ENCODE data around the gene KRTAP10-9.
"Not testable (repeated sequence)": the region's sequence is repeated elsewhere in the genome, so short reads cannot be mapped to it uniquely, and the experiment has no call there.

Gene KRTAP10-9

DNA sequence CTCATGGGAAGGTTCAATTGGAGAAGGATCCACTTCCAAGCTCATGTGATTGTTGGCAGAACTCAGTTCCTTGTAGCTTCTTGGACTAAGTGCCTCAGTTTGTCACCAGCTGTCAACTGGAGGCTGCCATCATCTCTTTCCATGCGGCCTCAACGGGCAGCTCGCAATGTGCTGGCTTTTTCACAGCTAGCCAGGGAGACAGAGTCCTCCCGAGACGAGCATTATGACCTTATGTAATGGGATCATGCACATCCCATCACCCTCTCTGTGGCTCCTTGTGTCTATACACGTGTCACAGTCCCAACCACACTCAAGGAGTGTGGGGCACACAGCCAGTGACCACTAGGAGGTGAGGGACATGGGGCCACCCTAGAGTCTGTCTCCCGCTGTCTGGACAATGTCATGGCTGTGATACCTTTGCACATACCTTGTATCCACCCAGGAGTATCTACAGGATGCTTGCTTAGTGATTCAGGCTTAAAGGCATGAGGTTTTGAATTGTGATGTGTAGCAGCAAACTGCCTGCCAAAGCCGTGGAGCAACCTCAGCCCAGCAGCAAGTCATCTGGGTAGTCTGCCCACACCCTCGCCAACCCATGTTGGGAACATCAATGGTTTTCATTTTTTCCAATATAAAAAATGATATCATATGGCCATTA, 30.7 kb upstream of the KRTAP10-9 start:
- no peak for DNase-seq

DNA sequence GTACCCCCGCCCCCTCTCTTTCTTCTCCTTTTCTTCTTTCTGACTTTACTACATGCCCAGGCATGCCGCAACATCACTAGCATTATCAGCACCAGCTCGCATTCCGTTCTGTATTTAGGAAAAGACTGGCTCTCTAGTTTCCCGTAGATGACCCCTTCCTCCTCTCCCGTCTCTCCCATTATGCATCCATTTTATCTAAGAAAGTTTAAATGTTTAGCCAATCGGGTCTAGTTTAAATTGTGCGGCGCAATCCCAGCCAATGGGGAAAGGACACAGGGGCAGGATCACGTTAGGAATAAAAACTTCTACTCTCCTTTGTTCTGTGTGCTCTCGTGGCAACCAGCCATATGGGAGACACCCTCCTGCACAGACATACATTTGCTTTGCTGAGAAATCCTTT, 28.8 kb upstream of the KRTAP10-9 start:
- DNase-seq, result no peak

DNA sequence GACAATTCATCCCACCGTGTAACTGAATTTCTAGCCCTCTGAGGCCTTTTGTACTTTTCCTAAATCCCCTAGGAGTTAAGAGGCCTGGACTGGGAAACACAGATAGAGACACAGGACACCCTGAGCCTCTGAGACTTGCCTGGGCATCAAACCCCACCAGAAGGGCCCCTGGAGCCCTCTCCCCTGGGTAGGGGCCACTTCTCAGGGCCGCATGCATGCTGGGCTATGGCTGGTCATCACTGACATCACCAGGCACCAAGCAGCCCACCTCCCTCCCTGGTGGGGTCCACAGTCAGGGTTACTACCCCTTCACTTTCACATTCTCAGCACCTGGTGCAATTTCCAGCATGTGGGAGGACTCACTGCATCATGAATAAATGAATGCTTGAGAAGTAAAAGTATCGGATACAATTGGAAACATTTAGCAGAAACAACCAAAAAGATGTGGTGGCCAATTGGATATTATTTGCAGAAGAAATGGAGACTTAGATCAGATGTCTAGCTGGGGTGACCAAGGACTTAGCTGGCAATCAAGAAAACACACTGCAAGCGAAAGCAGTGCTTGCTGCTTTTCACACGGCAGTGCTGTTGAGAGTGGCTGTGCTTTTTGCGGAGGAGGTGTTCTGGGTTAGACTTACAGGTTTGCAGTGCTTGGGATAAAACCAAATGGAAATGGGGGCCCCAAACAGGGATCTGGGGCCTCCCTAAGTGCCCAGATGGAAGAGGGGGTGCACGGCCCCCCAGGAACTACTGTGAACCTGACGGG, 27.4 kb upstream of the KRTAP10-9 start:
- no peak for DNase-seq

DNA sequence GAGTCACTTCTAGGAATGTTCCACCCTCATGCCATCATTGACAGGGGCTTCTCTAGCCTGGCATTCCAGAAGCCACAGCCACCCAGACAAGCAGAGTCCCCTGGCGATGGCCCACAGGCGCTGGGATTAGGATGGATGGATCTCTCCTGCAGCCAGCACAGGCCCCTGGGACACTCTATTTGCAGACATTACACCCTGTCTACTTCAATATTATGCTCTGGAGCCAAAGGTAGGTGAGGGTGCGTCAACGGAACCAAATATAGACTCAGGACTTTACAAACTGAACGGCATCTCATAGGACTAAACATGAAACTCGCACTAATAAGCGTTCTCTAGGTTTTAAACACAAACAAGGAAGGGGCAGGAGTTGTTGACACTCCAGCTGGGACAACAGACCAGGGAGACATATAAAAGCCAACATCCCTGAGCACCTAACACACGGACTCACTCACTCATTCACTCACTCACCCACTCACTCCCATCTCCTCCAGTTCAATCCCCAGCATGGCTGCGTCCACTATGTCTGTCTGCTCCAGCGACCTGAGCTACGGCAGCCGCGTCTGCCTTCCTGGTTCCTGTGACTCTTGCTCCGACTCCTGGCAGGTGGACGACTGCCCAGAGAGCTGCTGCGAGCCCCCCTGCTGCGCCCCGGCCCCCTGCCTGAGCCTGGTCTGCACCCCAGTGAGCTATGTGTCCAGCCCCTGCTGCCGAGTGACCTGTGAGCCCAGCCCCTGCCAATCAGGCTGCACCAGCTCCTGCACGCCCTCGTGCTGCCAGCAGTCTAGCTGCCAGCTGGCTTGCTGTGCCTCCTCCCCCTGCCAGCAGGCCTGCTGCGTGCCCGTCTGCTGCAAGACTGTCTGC, 26.5 kb upstream of the KRTAP10-9 start, which contains the start of gene KRTAP10-7:
Gene KRTAP10-7, plus strand, starts transcription at position 480 of the 861 bp plus-strand sequence. Its CDS starts 25 bp downstream, at position 505.
- DNase-seq, result not testable (repeated sequence)

DNA sequence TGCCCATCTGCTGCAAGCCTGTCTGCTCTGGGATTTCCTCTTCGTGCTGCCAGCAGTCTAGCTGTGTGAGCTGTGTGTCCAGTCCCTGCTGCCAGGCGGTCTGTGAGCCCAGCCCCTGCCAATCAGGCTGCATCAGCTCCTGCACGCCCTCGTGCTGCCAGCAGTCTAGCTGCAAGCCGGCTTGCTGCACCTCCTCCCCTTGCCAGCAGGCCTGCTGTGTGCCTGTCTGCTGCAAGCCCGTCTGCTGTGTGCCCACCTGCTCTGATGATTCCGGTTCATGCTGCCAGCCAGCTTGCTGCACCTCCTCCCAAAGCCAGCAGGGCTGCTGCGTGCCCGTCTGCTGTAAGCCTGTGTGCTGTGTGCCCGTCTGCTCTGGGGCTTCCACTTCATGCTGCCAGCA, 25.8 kb upstream of the KRTAP10-9 start:
- DNase-seq, result not testable (repeated sequence)

DNA sequence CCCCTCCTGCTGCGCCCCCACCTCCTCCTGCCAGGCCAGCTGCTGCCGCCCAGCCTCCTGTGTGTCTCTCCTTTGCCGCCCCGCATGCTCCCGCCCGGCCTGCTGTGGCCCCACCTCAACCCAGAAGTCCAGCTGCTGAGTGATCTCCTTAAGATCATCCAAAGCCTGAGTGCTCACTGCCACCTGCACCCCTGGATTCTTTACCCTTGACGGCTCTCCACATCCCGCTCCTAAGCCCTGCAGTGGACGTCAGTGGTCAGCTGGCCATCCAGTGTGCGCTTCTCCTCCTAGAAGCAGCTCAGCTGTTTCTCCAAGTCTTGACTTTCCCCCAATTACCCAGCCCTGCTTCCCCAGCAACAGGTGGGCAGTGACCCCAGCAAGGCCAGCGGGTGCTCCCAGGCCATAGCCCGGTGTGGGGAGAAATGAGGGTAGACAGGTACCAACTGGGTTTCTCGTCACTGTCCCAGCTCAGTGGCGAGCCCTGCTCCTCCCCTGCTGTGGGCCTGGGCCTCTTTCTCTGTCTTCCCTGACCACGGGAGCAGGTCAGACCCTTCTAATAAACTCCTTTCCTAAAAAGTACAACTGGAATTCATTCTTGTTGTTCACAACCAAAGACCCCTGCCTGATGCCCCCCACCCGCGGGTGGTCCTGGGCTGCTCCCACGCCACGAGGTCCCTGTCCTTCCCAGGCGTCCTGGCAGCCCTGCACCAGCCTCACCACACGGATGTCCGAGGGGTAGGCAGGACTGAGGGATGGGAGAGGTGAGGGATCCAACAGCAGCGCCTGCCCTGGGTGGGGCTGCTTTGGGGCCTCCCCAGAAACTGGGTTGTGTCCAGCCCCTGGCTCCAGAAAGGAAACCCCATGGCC, 25.1 kb upstream of the KRTAP10-9 start:
- no peak for DNase-seq

DNA sequence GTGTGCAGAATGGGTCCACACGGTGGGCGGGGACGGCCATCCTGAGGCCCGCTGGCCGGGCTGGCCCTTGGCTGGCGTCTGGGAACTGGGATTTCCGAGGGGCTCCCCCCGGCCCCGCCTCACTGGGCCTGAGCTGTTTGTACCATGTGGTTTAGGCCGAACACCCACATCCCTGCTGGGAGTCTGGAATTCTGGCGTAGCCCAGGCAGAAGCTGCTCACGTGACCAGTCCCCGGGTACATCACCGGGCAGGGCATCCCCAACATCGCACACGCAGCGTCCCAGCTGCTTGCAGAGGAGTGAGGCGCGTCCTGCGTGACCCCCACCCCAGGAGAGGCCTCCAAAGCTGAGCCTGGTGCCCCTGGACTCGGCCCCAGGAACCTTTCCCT, 24.4 kb upstream of the KRTAP10-9 start:
- DNase-seq, result no peak

DNA sequence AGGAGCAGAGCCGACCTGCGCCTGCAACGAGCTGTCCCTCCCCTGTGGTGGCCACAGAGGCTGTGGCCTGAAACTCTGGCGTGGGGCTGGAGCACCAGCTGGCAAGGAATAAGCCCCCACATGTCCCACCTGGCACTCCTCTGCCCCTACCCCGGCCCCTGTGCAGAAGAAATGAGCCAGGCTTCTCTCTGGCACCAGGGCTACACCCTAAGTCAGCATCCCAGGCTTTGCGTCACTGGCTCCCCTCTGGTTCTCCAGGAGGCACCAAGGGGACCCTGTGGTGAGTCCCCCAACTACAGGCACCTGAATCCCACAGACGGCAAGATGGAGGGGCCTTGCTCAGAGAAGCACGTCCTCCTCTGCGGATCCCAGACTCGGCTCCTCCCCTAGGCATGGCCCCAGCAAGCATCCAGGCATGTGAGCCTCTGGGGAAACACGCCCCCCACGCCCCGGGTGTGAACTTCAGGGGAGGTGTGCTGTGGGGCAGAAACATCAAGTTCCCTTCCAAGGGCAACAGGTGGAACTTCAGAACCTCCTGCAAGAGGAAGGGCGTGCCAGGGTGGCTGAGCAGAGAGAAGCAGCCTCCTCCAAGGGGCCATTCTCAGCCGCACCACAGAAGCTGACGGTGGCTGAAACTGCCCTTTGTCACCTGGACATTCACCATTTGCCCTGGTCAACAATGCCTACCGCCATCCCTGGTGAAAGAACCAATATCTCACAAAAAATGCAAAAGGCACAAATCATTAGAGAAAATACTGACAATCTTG, 23.6 kb upstream of the KRTAP10-9 start:
- DNase-seq, result no peak

DNA sequence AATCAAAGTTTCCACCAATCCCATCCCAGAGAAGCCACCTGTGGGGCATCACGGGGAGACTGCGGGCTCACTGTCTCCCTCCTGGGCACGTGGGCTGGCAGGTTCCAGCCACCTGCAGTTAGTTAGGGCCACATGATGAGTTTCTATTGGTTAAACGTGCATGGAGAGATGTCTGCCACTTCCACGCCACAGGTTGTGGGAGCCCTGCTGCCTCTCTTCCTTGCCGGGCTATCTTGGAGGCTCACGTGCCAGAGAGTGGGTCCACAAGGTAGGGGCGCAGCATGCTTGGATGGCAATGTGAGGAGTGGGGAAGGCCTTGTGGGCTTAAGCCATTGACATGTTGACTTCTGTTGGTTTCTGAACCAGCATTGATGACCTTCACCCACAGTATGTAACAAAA, 23.0 kb upstream of the KRTAP10-9 start:
- DNase-seq, result no peak

DNA sequence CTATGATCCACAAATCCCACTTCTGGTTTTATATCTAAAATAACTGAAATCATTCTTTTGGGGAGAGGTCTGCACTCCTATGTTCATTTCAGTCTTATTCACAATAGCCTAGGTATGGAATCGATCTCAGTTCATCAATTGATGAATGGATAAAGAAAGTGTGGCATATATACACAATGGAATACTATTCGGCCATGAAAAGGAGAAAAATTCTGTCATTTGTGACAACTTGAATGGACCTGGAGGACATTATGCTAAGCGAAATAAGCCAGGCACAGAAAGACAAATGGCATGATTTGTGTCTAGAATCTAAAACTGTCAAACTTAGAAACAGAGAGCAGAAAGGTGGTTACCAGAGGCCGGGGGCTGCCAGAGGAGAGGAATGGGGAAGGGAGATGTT, 20.4 kb upstream of the KRTAP10-9 start:
- no peak for DNase-seq

DNA sequence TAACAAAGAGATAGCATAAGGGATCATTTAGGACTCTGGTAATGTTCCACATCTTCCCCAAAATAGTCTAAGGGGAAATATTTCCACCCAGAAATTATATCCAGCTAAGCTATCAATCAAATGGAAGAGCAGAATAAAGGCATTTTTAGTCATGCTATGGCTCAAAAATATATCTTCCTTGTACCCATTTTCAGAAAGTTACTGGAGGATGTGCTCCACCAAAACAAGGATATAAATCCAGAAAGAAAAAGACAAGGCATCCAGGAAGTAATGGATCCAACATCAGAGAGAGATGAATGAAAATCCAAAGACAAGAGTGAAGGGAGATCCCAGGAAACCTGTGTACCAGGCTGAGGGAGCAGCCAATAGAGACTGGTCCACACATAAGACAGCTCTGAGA, 17.7 kb upstream of the KRTAP10-9 start:
- DNase-seq, result no peak

DNA sequence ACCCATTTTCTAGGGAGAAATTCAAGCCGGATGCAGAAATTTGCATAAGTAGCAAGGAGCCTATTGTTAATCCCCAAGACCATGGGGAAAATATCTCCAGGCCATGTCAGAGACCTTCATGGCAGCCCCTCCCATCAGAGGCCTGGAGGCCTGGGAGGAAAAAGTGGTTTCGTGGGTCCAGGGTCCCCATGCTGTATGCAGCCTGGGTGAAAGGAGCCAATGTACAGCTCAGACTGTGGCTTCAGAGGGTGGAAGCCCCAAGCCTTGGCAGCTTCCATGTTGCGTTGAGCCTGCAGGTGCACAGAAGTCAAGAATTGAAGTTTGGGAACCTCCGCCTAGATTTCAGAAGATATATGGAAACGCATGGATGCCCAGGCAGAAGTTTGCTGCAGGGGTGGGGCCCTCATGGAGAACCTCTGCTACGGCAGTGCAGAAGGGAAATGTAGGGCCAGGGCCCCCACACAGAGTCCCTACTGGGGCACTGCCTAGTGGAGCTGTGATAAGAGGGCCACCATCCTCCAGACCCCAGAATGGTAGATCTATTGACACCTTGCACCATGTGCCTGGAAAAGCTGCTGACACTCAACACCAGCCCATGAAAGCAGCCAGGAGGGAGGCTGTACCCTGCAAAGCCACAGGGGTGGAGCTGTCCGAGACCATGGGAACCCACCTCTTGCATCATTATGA, 16.6 kb upstream of the KRTAP10-9 start:
- not testable (repeated sequence) for DNase-seq

DNA sequence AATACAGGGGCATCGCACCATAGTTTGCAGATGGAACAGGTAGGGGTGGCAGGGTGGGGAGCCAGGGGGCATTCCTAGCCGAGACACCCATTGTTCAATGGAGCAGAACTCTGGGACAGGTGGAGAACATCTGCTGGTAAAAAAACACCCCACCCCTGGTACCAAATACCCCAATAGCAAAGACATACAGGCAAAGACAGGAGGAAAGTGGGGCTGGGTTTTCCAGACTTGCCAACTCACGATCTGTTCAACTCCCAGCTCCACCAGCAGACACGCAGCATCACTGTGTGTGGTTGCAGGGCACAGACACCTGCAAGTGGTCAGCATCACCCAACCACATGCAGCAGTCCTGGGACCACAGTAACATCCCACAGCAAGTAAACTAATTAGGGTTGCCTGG, 15.3 kb upstream of the KRTAP10-9 start:
- no peak for DNase-seq

DNA sequence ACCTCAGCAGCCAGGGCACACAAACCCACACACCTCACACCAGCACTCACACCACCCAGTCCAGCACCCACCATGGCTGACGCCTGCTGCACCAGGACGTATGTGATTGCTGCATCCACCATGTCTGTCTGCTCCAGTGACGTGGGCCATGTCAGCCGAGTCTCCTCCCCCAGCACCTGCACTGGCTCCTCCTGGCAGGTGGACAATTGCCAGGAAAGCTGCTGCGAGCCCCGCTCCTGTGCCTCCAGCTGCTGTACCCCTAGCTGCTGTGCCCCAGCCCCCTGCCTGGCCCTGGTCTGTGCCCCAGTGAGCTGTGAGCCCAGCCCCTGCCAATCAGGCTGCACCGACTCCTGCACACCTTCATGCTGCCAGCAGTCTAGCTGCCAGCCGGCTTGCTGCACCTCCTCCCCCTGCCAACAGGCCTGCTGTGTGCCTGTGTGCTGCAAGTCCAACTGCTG, 14.8 kb upstream of the KRTAP10-9 start, which contains the start of gene KRTAP10-8:
Gene KRTAP10-8, plus strand, starts transcription at position 51 of the 458 bp plus-strand sequence. Its CDS starts 22 bp downstream, at position 73.
- no peak for DNase-seq

DNA sequence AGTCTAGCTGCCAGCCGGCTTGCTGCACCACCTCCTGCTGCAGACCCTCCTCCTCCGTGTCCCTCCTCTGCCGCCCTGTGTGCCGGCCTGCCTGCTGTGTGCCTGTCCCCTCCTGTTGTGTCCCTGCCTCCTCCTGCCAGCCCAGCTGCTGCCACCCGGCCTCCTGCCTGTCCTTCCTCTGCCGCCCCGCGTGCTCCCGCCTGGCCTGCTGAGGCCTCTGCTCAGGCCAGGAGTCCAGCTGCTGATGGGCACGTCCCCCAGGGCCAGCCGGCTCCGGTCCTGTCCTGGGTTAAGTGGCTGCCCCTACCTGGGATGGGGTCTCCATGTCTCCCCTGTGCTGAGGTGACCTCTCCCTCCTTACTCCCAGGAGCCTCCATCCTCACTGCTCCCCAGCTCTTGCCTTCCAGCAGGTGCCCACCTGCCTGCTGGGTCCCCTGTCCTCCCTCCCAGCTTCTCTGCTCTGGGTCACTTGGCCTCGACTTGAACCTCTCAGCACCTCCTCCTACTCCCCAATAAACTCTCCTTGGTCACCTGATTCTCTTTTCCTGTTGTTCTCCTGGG, 14.1 kb upstream of the KRTAP10-9 start:
- no peak for DNase-seq

DNA sequence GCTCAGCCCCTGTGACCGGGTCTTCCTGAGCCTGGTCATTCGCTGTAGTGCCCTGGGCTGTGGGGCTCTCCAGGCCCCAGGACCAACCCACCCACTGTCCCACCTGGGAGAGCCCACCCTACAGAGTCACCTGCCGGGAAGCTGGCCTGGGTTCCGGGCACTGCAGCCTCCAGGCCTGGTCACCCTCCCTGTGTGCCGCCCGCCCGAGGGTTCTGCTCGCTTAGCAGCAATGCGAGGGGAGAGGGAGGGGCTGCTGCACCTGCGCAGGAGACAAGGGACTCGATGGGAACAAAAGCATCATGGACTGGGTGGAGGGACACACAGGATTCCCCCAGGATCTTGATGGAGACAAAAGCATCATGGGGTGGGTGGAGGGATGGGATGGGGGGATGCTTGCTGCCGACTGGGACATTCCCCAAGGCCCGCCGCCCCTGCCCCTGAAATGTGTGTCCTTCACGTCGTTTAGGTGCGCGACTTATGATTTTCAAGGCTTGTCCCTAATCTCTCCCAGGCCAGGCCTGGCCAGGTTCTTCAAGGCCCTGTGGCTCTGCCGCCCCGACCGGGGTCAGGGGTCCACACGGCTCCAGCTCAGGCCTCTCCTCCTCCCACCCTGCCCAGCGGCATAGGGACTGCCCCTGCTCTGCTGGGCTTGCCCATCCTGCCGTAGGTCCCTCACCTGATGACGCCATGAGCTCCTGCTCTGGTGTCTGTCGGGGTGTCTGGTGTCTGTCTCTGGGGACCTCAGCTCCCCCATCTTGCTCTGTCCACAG, 13.3 kb upstream of the KRTAP10-9 start:
- DNase-seq, result no peak

DNA sequence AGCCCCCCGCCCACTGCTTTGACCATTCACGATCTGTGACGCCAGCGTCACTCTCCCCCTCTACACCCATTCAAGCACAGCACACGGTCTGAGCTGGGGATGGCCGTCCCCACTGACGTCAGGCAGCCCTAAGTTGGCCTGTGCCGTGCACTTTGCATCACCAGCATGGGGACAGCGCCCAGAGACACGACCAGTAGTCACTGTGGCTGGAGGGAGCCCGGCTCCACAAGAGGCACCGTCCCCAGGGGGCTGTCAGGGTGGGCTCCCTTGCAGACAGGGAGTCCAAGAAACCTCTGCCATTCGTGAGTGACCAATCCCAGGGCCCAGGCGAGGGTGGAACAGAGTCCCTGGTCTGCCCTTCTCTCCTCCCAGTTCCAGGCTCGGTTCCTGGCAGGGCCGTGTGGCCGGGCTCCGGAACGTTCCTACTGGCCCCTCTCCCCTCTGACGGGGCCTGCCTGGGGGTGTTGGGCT, 12.7 kb upstream of the KRTAP10-9 start:
- no peak for DNase-seq

DNA sequence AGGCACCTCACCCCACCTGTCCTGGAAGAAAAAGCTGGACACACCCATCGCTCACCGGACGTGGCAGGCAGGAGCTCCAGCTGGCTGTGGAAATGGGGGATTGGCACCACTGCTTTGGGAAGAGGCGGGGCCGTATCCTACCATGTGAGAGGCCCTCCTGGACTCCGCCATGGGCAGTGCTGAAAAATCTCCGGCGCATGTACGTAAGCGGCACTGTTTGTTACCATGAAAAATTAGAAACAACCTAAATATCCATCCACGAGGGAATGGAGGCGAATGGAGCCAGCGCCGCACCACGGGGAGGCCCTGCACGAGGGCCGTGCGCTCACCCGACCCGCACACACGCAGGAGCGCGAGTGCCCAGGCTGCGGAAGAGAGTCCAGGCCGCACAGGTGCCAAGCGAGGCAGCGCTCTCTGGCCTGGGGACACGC, 11.9 kb upstream of the KRTAP10-9 start:
- DNase-seq, result no peak

DNA sequence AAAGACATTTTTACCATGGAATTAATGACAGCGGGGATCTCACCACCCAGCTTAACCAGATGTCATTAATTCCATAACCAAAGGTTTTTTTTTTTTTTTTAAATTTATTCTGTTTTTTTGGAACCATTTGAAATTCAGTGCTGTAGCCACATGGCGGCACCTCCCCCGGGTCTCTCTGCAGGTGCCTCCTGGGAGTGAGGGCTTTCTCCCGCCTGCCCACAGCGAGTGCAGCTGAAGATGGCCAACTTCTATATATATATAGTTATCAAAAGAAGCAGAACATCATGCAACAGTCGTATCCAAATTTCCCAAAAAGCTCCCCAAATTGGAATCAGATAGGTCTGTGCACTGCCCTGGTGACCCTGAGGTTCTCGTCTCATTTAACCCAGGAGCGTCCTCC, 11.4 kb upstream of the KRTAP10-9 start:
- DNase-seq, result no peak

All from NCI-H446 treated with DMSO at 0.1 percent for 48 hours (cell line).